ENCODE data around the gene IER3.

GRCh38 chr6:30748851-30749540 is 4.6 kb upstream of the IER3 start:
- TF ChIP-seq CTCF (IDR thresholded peaks at IDR 0.05; ENCODE audit: low read length) (no peak), EZH2 (optimal IDR thresholded peaks at IDR 0.05; ENCODE audit: low read depth, low read length) (no peak), EZH2phosphoT487 (IDR thresholded peaks at IDR 0.05; ENCODE audit: low read length) (no peak)
